Measurements from ENCODE around the gene MCU.

GRCh38 chr10:72719941-72720592, 28.1 kb downstream of the MCU start:
- TF ChIP-seq RFX5 (IDR thresholded peaks at IDR 0.05; ENCODE audit: low read depth, low read length) (no peak), POLR2A (IDR thresholded peaks at IDR 0.05; ENCODE audit: low read depth, low read length) (no peak), CHD1 (IDR thresholded peaks at IDR 0.05; ENCODE audit: low read depth, low read length) (no peak), CTCF (conservative IDR thresholded peaks at IDR 0.05; ENCODE audit: low read depth, low read length) (no peak), BHLHE40 (IDR thresholded peaks at IDR 0.05; ENCODE audit: low read depth, low read length) (no peak), RCOR1 (IDR thresholded peaks at IDR 0.05; ENCODE audit: insufficient replicate concordance, low read length) (no peak), CEBPB (IDR thresholded peaks at IDR 0.05; ENCODE audit: low read depth, low read length) (no peak)

Measured in IMR-90 (cell line).